Kidney (tissue), 14 donors: ENCODE measurements around the gene CD83. TPM values are rescaled to one million over a fixed set of nuclear protein-coding genes. Genes with fewer than 3 reads are reported as not detected.

ENCODE experiments used
- DNase-seq, 5 donors: peaks; one replicate each; pipeline ENCODE4 v3.0.0-alpha.2; 2013 to 2020
- FAIRE-seq: peaks from 2 replicates; lab custom pipeline; 2012; peaks lifted over from hg19 to GRCh38; lab: Jason Lieb, UNC
- H3K27ac ChIP-seq, 2 donors: one replicate each; pipeline ENCODE4 v1.7.0; 2013; ENCODE audit warnings: low read depth in 2 of 2, low read length in 2 of 2, inconsistent platforms in 1 of 2
- H3K27me3 ChIP-seq: one replicate; pipeline ENCODE4 v1.7.1; 2013; ENCODE audit warnings: low read length, inconsistent platforms; ENCODE audit not compliant: control insufficient read depth, insufficient read depth
- H3K36me3 ChIP-seq, 3 donors: one replicate each; pipeline versions ENCODE4 v1.7.0 to v1.7.1; 2013; ENCODE audit warnings: low read length in 3 of 3, control low read depth in 1 of 3, inconsistent platforms in 1 of 3; ENCODE audit not compliant: insufficient read depth in 3 of 3, control insufficient read depth in 2 of 3
- H3K4me1 ChIP-seq, 3 donors: one replicate each; pipeline versions ENCODE4 v1.7.0 to v1.7.1; 2013; ENCODE audit warnings: low read length in 3 of 3, inconsistent platforms in 1 of 3, low read depth in 1 of 3; ENCODE audit not compliant: control insufficient read depth in 2 of 3, insufficient read depth in 2 of 3
- H3K4me3 ChIP-seq, 3 donors: one replicate each; pipeline versions ENCODE4 v1.7.0 to v1.8.1; 2013; ENCODE audit warnings: low read length in 3 of 3, control low read depth in 1 of 3, inconsistent platforms in 1 of 3
- H3K9ac ChIP-seq, 3 donors: one replicate each; pipeline versions ENCODE4 v1.7.0 to v1.7.1; 2013; ENCODE audit warnings: low read length in 3 of 3, control low read depth in 1 of 3, inconsistent platforms in 1 of 3
- H3K9me3 ChIP-seq, 3 donors: one replicate each; pipeline versions ENCODE4 v1.7.0 to v1.7.1; 2013; ENCODE audit warnings: low read length in 3 of 3, control low read depth in 1 of 3, inconsistent platforms in 1 of 3; ENCODE audit not compliant: control insufficient read depth in 2 of 3, insufficient read depth in 1 of 3
- intact Hi-C: fragments of 100-400 bp; cut with DNase I; formaldehyde crosslinking; loops from one replicate; pipeline ENCODE4 v1.11.1; 2022
- polyA plus RNA-seq: library from polyadenylated mRNA; stranded (reverse); fragments of 350-450 nt; fragmentation: Illumina TruSeq; extraction: RNeasy Lipid Tissue Mini Kit (QIAGEN cat#74804); gene quantifications from one replicate; pipeline ENCODE4 v1.2.3, GENCODE V29; 2014; ENCODE audit warnings: low read depth, low replicate concordance; ENCODE audit not compliant: insufficient read depth
- total RNA-seq: library from RNA; stranded (reverse); fragmentation: NEBNext Ultra II Directional; extraction: Animal tissue kit (Norgen Biotek cat#: 25700); gene quantifications from one replicate; pipeline ENCODE4 v1.2.1, GENCODE V29; 2021
- TF ChIP-seq, protein P1 (sequence below): IDR thresholded peaks from 3 replicates; pipeline ENCODE4 v1.5.1; 2012; ENCODE audit warnings: mild to moderate bottlenecking, moderate library complexity, borderline replicate concordance; ENCODE audit not compliant: insufficient read depth; ENCODE audit errors: extremely low read depth
- donor health status: control.
- donor health status: control.
- donor health status: control.
- donor health status: control.
- donor health status: control.
- donor health status: DM: yes; HTN: yes; CAD: no.
- donor health status: Normal renal cell carcinoma (clear cell type).

CD83 gene
- total and polyA plus RNA-seq, 2 donors from 2014 or later: 4.0 to 15.4 TPM

DNA sequence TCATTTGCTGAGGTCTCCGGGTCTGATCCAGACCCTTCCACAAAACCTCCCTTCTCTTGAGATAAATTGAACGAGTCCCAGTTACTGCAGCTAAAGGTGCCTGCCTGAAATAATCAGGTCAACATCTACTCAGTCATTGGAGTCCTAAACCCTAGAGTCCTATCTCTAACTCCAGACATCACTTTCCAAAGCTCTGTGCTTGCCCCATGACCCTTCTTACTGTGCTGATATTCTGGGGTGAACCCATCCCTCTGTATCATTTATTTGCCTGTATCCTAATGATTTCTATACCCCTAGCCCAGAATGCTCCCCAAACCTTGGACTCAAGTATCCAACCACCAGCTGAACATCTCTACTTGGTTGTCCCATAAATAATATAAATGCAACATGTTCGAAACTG lies 35.7 kb downstream of the CD83 start:
- no peak for DNase-seq
- no peak overlapping the region for H3K27ac ChIP-seq
- H3K4me1 ChIP-seq: peaks cover 0 to 7% (median 0%) of the 10 kb centered on the region in 3 donors
- H3K9ac ChIP-seq: no peak overlapping the region
- intact Hi-C loops: no loop called here
- no peaks in the 10 kb centered on the region for H3K9me3 ChIP-seq
- TF ChIP-seq, protein P1, sequence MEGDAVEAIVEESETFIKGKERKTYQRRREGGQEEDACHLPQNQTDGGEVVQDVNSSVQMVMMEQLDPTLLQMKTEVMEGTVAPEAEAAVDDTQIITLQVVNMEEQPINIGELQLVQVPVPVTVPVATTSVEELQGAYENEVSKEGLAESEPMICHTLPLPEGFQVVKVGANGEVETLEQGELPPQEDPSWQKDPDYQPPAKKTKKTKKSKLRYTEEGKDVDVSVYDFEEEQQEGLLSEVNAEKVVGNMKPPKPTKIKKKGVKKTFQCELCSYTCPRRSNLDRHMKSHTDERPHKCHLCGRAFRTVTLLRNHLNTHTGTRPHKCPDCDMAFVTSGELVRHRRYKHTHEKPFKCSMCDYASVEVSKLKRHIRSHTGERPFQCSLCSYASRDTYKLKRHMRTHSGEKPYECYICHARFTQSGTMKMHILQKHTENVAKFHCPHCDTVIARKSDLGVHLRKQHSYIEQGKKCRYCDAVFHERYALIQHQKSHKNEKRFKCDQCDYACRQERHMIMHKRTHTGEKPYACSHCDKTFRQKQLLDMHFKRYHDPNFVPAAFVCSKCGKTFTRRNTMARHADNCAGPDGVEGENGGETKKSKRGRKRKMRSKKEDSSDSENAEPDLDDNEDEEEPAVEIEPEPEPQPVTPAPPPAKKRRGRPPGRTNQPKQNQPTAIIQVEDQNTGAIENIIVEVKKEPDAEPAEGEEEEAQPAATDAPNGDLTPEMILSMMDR: no peak
- FAIRE-seq: no peak
- no peak overlapping the region for H3K4me3 ChIP-seq
- no peaks in the 10 kb centered on the region for H3K27me3 ChIP-seq
- H3K36me3 ChIP-seq: no peaks in the 10 kb centered on the region

DNA sequence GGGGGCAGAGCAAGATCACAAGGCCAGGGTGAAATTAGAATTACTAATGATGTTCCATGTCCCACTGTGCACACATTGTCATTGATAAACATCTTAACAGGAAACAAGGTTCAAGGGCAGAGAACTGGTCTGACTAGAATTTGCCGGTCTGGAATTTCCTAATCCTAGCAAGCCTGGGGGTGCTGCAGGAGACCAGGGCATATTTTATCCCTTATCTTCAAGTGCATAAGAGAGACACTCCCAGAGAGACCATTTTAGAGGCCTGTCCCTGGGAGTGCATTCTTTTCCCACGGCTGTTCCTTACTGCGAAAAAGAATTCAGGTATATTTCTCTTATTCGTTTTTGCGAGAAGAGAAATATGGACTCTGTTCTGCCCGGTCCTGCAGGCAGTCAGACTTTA lies 41.5 kb downstream of the CD83 start:
- no peaks in the 10 kb centered on the region for H3K36me3 ChIP-seq
- H3K4me3 ChIP-seq: no peak overlapping the region
- no peaks in the 10 kb centered on the region for H3K4me1 ChIP-seq
- H3K27ac ChIP-seq: no peak overlapping the region
- TF ChIP-seq, protein P1: no peak
- H3K9ac ChIP-seq: no peak overlapping the region
- no peaks in the 10 kb centered on the region for H3K9me3 ChIP-seq
- H3K27me3 ChIP-seq: no peaks in the 10 kb centered on the region
- no peak for FAIRE-seq
- intact Hi-C loops: no loop called here
- DNase-seq: no peak

DNA sequence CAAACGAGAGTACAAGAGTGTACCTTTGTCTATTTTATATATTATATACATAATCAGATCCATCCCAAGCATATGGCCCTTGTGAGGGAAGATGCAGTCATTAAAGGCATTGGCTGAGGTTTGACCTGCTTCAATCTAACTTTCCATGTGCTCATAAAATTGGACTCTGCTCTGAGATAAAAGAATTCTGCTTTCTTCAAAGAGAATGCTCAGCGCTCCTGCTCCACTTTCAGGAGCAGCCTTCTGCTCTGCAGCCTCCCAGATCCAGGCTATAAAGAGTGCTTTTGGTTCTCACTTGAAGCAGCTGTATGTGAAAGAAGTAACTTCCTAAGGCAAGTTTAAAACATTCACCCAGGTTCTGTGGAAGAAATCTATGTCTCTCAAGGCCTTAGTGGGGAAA lies 45.3 kb downstream of the CD83 start:
- Histone ChIP-seq H3K4me3 (no peak overlapping the region), H3K9me3 (no peaks in the 10 kb centered on the region), H3K27me3 (no peaks in the 10 kb centered on the region), H3K4me1 (no peaks in the 10 kb centered on the region), H3K9ac (no peak overlapping the region), H3K27ac (no peak overlapping the region), H3K36me3 (no peaks in the 10 kb centered on the region)
- FAIRE-seq (no peak), DNase-seq (no peak)
- intact Hi-C loops: no loop called here
- TF ChIP-seq, protein P1: no peak

DNA sequence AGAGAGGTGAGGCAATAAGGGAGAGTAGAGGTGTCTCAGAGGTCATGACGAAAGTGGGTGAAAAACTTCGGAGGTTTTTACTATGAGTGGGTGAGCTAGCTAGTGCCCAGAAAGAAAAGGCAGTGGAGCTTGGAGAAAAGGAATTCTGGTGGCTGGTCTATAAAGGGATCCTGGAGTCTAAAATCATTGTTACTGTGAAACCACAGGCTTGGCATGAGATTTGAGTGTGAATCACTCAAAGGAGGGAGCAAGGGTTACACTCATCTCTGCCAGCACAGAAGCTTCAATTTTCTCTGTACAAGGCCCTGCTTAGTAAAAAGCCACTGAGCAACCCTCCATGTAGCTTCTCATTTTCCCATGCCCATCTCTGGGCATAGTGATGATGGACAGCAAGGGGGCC lies 47.5 kb downstream of the CD83 start:
- DNase-seq (no peak), FAIRE-seq (no peak)
- no peaks in the 10 kb centered on the region for H3K36me3 ChIP-seq
- no peaks in the 10 kb centered on the region for H3K4me1 ChIP-seq
- H3K4me3 ChIP-seq: no peak overlapping the region
- H3K27me3 ChIP-seq: no peaks in the 10 kb centered on the region
- intact Hi-C loops: no loop called here
- peaks cover 0 to 3% (median 2%) of the 10 kb centered on the region in 3 donors for H3K9me3 ChIP-seq
- TF ChIP-seq, protein P1: no peak
- no peak overlapping the region for H3K9ac ChIP-seq
- no peak overlapping the region for H3K27ac ChIP-seq
